Fibroblast of gingiva (primary cell): ENCODE results near the gene CAMK2B.

Experiments used
- DNase-seq: peaks from one replicate; pipeline ENCODE4 v3.0.0-alpha.2; 2011; ENCODE audit warnings: low read depth

Gene CAMK2B

GRCh38 chr7:44228571-44229350 is 96.6 kb downstream of the CAMK2B start:
- no peak for DNase-seq

DNA sequence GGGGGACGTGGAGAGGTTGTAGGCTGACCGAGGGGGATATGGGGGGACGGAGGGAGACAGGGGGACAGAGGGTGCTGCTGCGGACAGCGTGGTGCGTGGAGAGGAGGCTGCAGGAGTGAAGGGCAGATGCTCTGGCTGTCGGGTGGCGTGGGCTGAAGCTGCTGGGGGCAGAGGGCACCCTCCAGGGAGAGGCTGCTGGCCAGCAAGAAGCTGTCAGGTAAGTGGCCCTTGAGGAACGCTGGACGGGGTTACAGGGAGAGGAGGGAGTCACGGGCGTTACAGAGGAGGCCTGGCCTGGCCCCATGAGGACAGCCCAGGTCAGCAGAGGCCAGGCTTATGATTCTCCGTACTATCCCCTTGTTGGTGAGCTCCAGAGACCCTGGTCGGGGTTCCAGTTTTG is 97.5 kb downstream of the CAMK2B start:
- DNase-seq: no peak

DNA sequence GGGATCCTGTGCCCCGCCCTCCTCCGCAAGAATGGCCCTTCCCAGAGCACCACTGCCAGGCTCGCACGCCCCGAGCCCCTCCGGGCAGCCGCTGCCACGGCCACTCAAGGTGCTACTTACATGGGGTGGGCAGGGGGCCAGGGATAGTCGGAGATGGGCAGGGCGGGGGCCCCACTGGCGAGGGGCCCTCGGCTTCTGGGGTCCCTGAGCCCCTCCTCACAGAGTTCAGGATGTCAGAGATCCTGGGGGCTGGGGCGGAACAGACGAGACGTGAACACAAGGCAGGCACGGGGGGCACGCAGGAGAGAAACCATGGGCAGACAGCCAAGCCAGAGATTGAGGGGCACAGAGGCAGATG is 99.0 kb downstream of the CAMK2B start:
- no peak for DNase-seq

DNA sequence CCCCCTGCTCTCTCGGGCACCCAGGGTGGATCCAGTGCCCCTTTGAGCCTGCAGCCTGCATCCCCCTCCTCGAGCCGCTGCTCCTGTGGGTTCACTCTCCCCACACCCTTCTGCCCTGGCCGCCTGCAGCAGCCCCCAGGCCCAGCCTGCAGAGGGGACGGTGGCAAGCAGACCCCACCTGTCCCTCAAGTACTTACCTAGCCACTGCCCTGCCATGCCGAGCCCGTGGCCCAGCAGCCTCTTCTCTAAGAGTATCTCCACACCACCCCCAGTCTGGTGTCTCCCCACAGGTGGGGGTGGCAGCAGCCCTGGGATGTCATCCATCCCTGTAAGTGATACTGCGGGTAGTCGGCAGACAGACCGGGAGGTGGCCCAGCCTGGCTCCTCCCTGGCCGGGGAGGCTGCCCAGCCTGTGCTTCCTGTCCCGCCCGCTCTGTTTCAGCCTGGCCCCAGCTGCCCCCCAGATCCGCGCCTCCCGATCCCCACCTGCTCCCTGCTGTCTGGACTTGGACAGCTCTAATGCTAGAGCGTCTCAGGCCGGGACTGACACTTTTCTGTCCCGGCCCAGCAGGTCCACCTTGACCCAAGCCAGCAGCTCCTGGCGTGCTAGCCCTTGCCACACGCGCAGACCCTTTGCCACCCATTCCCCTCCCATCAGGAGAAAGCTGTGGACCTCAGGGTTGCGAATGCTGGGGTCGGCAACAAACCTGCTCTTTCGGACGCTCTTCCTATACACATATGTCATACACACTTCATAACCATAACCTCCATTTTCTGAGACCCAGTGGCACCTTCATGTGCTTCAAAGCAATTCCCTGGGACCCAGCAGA is 99.6 kb downstream of the CAMK2B start:
- no peak for DNase-seq

DNA sequence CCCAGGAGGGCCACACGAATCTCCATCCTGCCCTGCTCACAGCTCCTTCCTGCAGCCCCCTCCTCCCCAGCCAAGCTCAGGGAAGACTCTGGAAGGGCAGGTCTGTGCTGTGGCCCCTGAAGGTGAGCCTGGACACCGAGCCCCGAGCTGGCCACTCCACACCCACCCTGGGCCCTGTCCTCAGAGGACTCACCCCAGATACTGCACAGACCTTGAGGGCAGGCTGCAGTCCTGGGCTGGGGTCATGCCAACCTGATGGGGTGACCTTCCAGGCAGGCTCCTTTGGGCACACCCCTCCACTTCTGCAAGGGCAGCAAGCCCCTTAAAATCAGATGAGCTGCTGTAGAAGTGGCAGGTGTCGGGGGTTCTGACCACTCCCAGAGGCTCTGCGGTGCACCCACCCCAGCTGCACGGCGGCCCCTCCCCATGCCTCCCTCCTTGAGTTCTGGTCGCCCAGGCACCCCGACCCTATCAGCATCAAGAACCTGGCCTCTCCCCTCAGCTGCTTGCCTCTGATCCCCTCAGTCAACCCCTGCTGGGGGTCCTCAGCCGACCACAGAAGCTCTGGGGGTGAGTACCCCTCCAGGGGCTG is 100.3 kb downstream of the CAMK2B start:
- DNase-seq: no peak

DNA sequence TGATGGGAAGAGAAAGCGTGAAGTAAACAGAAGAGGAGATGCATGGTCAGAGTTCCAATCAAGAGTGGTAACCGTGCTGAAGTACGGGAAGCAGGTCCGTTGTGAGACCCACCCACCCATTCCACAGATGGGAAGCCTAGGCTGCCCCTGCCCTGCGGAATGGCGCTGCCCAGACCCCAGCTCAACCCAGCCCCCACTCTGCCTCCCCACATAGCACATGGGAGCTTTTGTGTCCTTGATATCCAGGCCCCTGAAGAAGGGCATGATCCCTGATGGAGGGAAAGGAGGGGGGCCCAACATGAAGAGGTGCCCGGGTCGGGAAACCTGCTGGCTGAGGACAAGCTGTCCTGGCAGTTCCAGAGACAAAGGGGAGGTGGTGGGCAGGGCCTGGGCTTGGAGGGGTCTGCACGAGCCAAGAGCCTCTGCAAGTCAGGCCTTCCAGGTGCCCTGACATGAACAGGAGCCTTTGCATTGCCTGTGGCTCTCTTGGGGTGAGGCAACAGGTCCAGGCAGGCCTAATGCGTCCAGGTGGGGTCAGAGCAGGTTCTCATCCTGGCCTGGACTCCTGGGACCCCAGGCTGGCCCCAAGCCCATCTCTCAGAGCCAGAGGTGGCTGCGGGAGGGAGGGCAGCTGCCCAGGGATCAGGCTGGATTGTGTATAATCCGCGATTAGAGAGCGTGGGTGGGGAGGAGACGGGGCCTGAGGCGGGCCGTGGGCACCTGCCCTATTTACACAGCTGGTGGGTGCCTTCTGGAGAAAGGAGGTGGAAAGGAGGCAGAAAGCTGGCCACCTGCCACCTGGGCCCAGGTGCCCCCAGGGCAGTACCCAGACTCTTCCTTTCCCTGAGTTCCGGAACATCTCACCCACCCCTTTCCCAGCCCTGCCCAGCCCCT is 101.1 kb downstream of the CAMK2B start:
- DNase-seq: no peak

GRCh38 chr7:44223362-44224079 is 101.9 kb downstream of the CAMK2B start:
- no peak for DNase-seq

GRCh38 chr7:44222776-44223261 is 102.6 kb downstream of the CAMK2B start:
- no peak for DNase-seq

- no peak for DNase-seq
These were observed 103.3 kb downstream of the CAMK2B start for GRCh38 chr7:44222074-44222473.

GRCh38 chr7:44221231-44221791 is 104.1 kb downstream of the CAMK2B start:
- DNase-seq: no peak

DNA sequence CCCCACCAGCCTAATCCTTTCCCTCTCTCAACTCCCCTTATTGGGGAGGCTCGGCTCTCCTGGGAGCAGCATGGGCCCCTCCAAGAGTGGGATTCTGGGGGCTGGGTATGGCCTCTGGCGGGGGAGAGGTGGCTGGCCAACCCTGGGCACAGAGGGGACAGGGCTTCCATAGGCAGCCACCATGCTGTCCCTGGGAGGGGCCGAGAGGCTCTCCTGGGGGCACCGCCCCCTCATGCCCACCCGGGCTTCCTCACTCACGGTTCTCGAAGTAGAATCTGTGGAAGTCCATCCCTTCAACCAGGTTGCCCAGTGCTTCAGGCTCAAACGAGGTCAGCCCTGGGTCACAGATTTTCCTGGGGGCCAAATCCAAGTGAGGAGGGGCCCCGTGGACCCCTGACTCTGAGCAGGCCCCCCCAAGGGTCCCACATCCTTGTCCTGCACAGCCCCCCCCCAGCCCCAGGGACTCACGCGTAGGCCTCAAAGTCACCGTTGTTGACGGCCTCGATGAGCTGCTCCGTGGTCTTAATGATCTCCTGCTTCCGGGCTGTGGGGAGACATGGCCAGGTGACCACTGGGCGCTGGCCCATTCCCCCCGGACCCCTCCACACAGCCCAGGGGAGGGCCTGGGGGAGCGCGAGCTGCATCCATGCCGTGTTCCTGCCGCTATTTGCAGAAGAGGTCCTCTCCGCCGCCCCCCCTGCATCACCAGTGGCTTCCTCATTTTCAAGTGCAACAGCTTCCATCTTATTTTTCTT is 104.9 kb downstream of the CAMK2B start:
- DNase-seq: no peak

DNA sequence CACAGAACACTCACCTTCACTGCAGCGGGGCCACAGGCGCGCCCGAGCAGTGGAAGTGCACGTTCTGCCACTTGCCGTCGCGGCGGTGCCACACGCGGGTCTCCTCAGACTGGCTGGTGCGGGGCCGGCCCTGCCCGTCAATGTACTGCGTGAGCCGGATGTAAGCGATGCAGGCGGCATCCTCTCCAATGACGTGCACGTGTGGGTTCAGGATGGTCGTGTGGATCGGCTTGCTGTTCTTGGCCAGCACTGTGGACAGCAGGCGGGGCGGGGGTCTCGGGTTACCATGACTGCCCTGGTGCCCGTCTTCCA is 105.4 kb downstream of the CAMK2B start:
- no peak for DNase-seq

- no peak for DNase-seq
These were observed 105.9 kb downstream of the CAMK2B start for GRCh38 chr7:44219371-44220045.

GRCh38 chr7:44218418-44219201 is 106.8 kb downstream of the CAMK2B start:
- DNase-seq: no peak

DNA sequence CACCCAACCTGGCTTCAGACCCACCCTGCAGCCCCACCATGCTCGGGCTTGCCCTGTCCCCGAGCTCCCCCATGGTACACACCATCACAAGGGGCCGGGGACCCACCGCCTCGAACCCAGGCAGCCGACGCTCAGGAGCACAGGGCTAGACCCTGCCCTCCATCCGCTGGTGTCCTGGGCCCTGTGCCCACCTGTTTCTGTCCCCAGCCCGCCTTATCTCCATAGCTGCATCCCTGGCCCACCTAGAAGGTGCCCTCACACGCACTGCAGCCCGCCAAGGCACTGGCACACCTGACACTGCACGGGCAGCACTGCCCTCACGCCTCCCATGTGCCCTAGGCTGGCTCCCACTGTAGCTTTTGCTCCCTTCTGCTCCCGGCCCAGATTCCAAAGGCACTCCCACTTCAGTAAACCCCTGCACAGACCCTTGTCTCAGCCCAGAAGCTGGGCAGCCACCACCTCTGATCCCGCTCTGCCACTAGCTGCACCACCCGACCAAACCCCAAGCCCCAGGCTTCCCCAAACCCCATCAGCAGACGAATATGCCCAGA is 107.5 kb downstream of the CAMK2B start:
- DNase-seq: no peak

DNA sequence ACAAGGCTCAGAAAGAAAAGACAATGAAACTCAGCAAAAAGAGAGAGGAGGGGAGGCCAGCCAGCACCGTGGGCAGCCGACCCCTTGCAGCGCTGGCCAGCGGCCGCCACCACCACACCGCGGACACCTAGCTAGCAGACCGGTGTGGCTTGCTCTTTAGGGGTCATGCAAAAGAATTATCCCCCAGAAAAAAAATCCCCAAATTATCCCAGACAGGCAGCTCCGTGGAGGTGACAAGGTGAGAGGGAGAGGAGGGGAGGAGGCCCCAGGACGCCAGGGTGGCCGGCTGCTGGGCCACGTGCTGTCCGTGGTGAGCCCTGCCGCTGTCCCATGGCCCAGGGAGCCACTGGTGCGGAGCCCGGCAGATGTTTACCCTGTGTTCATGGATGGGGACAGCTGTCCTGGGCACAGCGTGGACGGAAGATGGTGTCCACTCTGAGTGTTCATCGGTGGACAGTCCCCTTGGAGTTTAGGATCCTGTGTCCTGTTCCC is 108.1 kb downstream of the CAMK2B start:
- no peak for DNase-seq

- DNase-seq: no peak
These were observed 108.7 kb downstream of the CAMK2B start for GRCh38 chr7:44216521-44217222.

DNA sequence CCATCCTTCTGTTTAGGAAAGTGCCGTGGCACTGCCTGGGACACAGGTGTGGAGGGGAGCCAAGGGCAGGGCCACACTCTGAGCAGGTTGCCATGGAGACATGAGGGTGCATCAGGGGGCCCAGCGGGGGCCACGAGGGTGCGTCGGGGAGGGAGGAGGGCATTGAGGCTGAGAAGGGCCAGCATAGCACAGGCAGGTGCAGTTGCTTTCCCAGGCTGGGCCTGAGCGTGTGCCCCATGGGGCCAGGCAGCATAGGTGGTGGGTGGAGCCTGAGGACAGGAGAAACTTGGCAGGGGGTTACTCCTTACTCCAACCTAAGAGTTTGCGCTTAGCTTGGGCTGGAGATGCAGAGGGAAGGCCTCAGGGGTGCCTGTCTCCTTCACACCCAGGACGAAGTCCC is 109.4 kb downstream of the CAMK2B start:
- no peak for DNase-seq
